Neural cell (in vitro differentiated cells): Measurements from ENCODE around the gene PFN3.

Experiments used
- EZH2 ChIP-seq: fragments of 200-600, 300-800 bp; shearing (Covaris generic), sonication (generic); IDR thresholded peaks from 2 replicates; pipeline ENCODE4 v1.6.1; 2014; ENCODE audit warnings: antibody characterized with exemption, low read length, borderline replicate concordance, mild to moderate bottlenecking; ENCODE audit not compliant: insufficient read depth, poor library complexity, severe bottlenecking
- MXI1 ChIP-seq: fragments of 450-650 bp; conservative IDR thresholded peaks from 2 replicates; pipeline ENCODE4 v1.6.1; 2014; ENCODE audit warnings: antibody characterized with exemption, mild to moderate bottlenecking; ENCODE audit not compliant: poor library complexity, severe bottlenecking
- POLR2AphosphoS5 ChIP-seq: IDR thresholded peaks from 2 replicates; pipeline ENCODE4 v1.6.1; 2012
- RAD21 ChIP-seq: fragments of 450-650 bp; conservative IDR thresholded peaks from 2 replicates; pipeline ENCODE4 v1.6.1; 2014; ENCODE audit warnings: antibody characterized with exemption, mild to moderate bottlenecking, moderate library complexity
- TAF1 ChIP-seq: IDR thresholded peaks from 2 replicates; pipeline ENCODE4 v1.6.1; 2012; ENCODE audit warnings: low read depth
- TF ChIP-seq, protein P1 (sequence below): fragments of 450-650 bp; IDR thresholded peaks from 2 replicates; pipeline ENCODE4 v1.5.1; 2014; ENCODE audit warnings: antibody characterized with exemption, mild to moderate bottlenecking, moderate library complexity; ENCODE audit not compliant: poor library complexity, severe bottlenecking

DNA sequence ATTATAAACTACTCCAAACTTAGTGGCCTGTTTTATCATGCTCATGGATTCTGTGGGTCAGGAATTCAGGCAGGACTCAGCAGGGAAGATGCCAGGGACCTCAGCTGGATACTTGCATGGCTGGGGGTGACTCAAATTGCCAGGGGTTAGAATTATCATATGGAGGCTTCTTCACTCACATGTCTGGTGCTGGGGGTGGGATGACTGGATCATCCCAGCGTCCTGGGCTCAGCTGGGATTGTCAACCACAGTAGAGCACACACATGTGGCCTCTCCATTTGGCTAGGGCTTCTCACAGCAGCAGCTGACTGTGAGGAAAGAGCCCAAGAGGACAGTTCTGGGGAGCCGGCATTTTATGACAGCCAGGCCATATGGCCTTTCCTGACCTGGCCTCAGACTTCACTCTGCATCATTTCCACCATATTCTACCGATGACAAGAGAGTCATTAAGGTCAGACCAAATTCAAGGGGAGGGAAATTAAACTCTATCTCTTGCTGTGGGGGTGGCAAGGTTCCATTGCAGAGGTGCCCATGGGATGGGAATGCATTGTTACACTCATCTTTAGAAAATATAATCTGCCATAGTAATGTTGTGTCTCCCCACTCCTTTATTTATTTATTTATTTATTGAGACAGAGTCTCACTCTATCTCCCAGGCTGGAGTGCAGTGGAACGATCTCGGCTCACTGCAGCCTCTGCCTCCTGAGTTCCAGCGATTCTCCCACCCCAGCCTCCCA lies 20.8 kb upstream of the PFN3 start:
- TF ChIP-seq, protein P1, sequence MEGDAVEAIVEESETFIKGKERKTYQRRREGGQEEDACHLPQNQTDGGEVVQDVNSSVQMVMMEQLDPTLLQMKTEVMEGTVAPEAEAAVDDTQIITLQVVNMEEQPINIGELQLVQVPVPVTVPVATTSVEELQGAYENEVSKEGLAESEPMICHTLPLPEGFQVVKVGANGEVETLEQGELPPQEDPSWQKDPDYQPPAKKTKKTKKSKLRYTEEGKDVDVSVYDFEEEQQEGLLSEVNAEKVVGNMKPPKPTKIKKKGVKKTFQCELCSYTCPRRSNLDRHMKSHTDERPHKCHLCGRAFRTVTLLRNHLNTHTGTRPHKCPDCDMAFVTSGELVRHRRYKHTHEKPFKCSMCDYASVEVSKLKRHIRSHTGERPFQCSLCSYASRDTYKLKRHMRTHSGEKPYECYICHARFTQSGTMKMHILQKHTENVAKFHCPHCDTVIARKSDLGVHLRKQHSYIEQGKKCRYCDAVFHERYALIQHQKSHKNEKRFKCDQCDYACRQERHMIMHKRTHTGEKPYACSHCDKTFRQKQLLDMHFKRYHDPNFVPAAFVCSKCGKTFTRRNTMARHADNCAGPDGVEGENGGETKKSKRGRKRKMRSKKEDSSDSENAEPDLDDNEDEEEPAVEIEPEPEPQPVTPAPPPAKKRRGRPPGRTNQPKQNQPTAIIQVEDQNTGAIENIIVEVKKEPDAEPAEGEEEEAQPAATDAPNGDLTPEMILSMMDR, result no peak
- TF ChIP-seq EZH2 (no peak), POLR2AphosphoS5 (no peak), TAF1 (no peak), MXI1 (no peak), RAD21 (no peak)
